ENCODE results near the gene MAMDC4. TPM values are rescaled to one million over a fixed set of nuclear protein-coding genes. Genes with fewer than 3 reads are reported as not detected.

MAMDC4 gene
- total and polyA plus RNA-seq, 2 of the 8 experiments (the other 6 are each of a cell fraction or from before 2014, with no cell fraction given): 3.1 to 4.5 TPM

GRCh38 chr9:136849038-136849959 lies 2.8 kb upstream of the MAMDC4 start, which contains the start of gene PHPT1 (continued):
- no peak for TF ChIP-seq NRF1 (IDR thresholded peaks at IDR 0.05; ENCODE audit: low read depth, low read length)
- TF ChIP-seq RBBP5 (IDR thresholded peaks at IDR 0.05; ENCODE audit: borderline replicate concordance, low read depth, low read length): 0 out of 2 replicates have a peak, but pooled peaks have one; percentile 45
- no peak for TF ChIP-seq GTF2F1 (IDR thresholded peaks at IDR 0.05; ENCODE audit: borderline replicate concordance, low read depth, low read length)
- no peak for TF ChIP-seq BCL11A (IDR thresholded peaks at IDR 0.05; ENCODE audit: low read depth in 2 of 2, low read length in 2 of 2)
- TF ChIP-seq CTBP2 (IDR thresholded peaks at IDR 0.05; ENCODE audit: borderline replicate concordance, insufficient read depth, insufficient read length, low read length): no peak
- peak; percentile 87 for TF ChIP-seq CEBPB (IDR thresholded peaks at IDR 0.05; ENCODE audit: low read depth, low read length)
- TF ChIP-seq SIN3A (conservative IDR thresholded peaks at IDR 0.05 in 1 of 2, IDR thresholded peaks at IDR 0.05 in 1 of 2; ENCODE audit: low read depth in 1 of 2, low read length in 2 of 2): peak; percentile 58 to 63; a peak in 3 of 4 replicates
- peak; percentile 79 for TF ChIP-seq SP2 (IDR thresholded peaks at IDR 0.05; ENCODE audit: low read length)
- TF ChIP-seq ATF2 (IDR thresholded peaks at IDR 0.05; ENCODE audit: low read length): no peak
- TF ChIP-seq MAFK (IDR thresholded peaks at IDR 0.05; ENCODE audit: low read depth, low read length): no peak
- TF ChIP-seq USF2 (IDR thresholded peaks at IDR 0.05; ENCODE audit: low read length): peak; percentile 60; the same call in 1 of the 2 replicates
- TF ChIP-seq E2F6 (IDR thresholded peaks at IDR 0.05): peak; percentile 88
- TF ChIP-seq PHF8 (conservative IDR thresholded peaks at IDR 0.05; ENCODE audit: low read depth, low read length): peak; percentile 100
- peak; percentile 67; the same call in 1 of the 2 replicates for TF ChIP-seq SP4 (IDR thresholded peaks at IDR 0.05; ENCODE audit: low read length)
- peak; percentile 34; the same call in 1 of the 2 replicates for TF ChIP-seq KDM5A (IDR thresholded peaks at IDR 0.05; ENCODE audit: low read length)
- peak; percentile 94 for TF ChIP-seq POLR2AphosphoS5 (IDR thresholded peaks at IDR 0.05; ENCODE audit: low read depth, low read length)
- TF ChIP-seq TAF7 (optimal IDR thresholded peaks at IDR 0.05; ENCODE audit: borderline replicate concordance, low read depth, low read length): peak; percentile 51

Data from H1 (cell line).